ENCODE data around the gene ENTREP1.
"Not testable (repeated sequence)": the region's sequence is repeated elsewhere in the genome, so short reads cannot be mapped to it uniquely, and the experiment has no call there.

Gene ENTREP1

GRCh38 chr9:69324549-69325401, at the start of gene ENTREP1:
ENTREP1 (plus strand) TSS chr9:69325215; CDS start chr9:69325310, 95 bp downstream.
- Mint-ChIP-seq H3K27me3 (peaks cover 64% of the 10 kb centered on the region), H3K4me1 (ENCODE audit: low read depth) (peaks cover 6% of the 10 kb centered on the region), H3K27ac (no peak within 1 kb of the TSS), H3K9me3 (no peaks in the 10 kb centered on the region), H3K36me3 (ENCODE audit: low read depth) (no peaks in the 10 kb centered on the region), H3K4me3 (peak within 1 kb of the TSS; percentile 49)
- DNase-seq: peak; percentile 29

- Mint-ChIP-seq H3K27ac (no peak overlapping the region), H3K27me3 (peaks cover 47% of the 10 kb centered on the region), H3K9me3 (peaks cover 28% of the 10 kb centered on the region), H3K4me1 (ENCODE audit: low read depth) (peaks cover 13% of the 10 kb centered on the region), H3K4me3 (no peak overlapping the region), H3K36me3 (ENCODE audit: low read depth) (no peaks in the 10 kb centered on the region)
- no peak for DNase-seq
Observed at GRCh38 chr9:69276775-69277174, 48.2 kb upstream of the ENTREP1 start.

GRCh38 chr9:69279084-69279731, 45.8 kb upstream of the ENTREP1 start:
- Mint-ChIP-seq H3K9me3 (peaks cover 26% of the 10 kb centered on the region), H3K4me1 (ENCODE audit: low read depth) (peaks cover 13% of the 10 kb centered on the region), H3K36me3 (ENCODE audit: low read depth) (no peaks in the 10 kb centered on the region), H3K4me3 (no peak overlapping the region), H3K27ac (peak overlapping the region; percentile 83), H3K27me3 (peaks cover 52% of the 10 kb centered on the region)
- DNase-seq: no peak

- no peak overlapping the region for H3K4me3 Mint-ChIP-seq
- peaks cover 53% of the 10 kb centered on the region for H3K27me3 Mint-ChIP-seq
- H3K27ac Mint-ChIP-seq: no peak overlapping the region
- no peaks in the 10 kb centered on the region for H3K36me3 Mint-ChIP-seq (ENCODE audit: low read depth)
- peaks cover 24% of the 10 kb centered on the region for H3K9me3 Mint-ChIP-seq
- no peak for DNase-seq
- H3K4me1 Mint-ChIP-seq (ENCODE audit: low read depth): peaks cover 13% of the 10 kb centered on the region
Observed at GRCh38 chr9:69279733-69280132, 45.3 kb upstream of the ENTREP1 start.

GRCh38 chr9:69283003-69283402, 42.0 kb upstream of the ENTREP1 start:
- peaks cover 17% of the 10 kb centered on the region for H3K9me3 Mint-ChIP-seq
- DNase-seq: no peak
- no peak overlapping the region for H3K27ac Mint-ChIP-seq
- H3K36me3 Mint-ChIP-seq (ENCODE audit: low read depth): no peaks in the 10 kb centered on the region
- peaks cover 13% of the 10 kb centered on the region for H3K4me1 Mint-ChIP-seq (ENCODE audit: low read depth)
- no peak overlapping the region for H3K4me3 Mint-ChIP-seq
- H3K27me3 Mint-ChIP-seq: peaks cover 59% of the 10 kb centered on the region

- H3K36me3 Mint-ChIP-seq (ENCODE audit: low read depth): no peaks in the 10 kb centered on the region
- peaks cover 26% of the 10 kb centered on the region for H3K27me3 Mint-ChIP-seq
- no peak for DNase-seq
- H3K9me3 Mint-ChIP-seq: no peaks in the 10 kb centered on the region
- no peak overlapping the region for H3K27ac Mint-ChIP-seq
- H3K4me1 Mint-ChIP-seq (ENCODE audit: low read depth): no peaks in the 10 kb centered on the region
- H3K4me3 Mint-ChIP-seq: no peak overlapping the region
Observed at GRCh38 chr9:69292078-69292477, 32.9 kb upstream of the ENTREP1 start.

- Mint-ChIP-seq H3K36me3 (ENCODE audit: low read depth) (no peaks in the 10 kb centered on the region), H3K27ac (no peak overlapping the region), H3K27me3 (peaks cover 21% of the 10 kb centered on the region), H3K4me3 (no peak overlapping the region), H3K4me1 (ENCODE audit: low read depth) (no peaks in the 10 kb centered on the region), H3K9me3 (no peaks in the 10 kb centered on the region)
- DNase-seq: no peak
Observed at GRCh38 chr9:69293156-69293555, 31.9 kb upstream of the ENTREP1 start.

- Mint-ChIP-seq H3K27me3 (peaks cover 4% of the 10 kb centered on the region), H3K4me3 (no peak overlapping the region), H3K27ac (no peak overlapping the region), H3K36me3 (ENCODE audit: low read depth) (no peaks in the 10 kb centered on the region), H3K4me1 (ENCODE audit: low read depth) (no peaks in the 10 kb centered on the region), H3K9me3 (no peaks in the 10 kb centered on the region)
- no peak for DNase-seq
Observed at GRCh38 chr9:69295872-69296552, 29.0 kb upstream of the ENTREP1 start.

- no peaks in the 10 kb centered on the region for H3K9me3 Mint-ChIP-seq
- peaks cover 4% of the 10 kb centered on the region for H3K27me3 Mint-ChIP-seq
- H3K36me3 Mint-ChIP-seq (ENCODE audit: low read depth): no peaks in the 10 kb centered on the region
- no peak overlapping the region for H3K27ac Mint-ChIP-seq
- no peak for DNase-seq
- H3K4me1 Mint-ChIP-seq (ENCODE audit: low read depth): no peaks in the 10 kb centered on the region
- no peak overlapping the region for H3K4me3 Mint-ChIP-seq
Observed at GRCh38 chr9:69297300-69297980, 27.6 kb upstream of the ENTREP1 start.

- peaks cover 4% of the 10 kb centered on the region for H3K27me3 Mint-ChIP-seq
- no peaks in the 10 kb centered on the region for H3K4me1 Mint-ChIP-seq (ENCODE audit: low read depth)
- no peak overlapping the region for H3K4me3 Mint-ChIP-seq
- no peak for DNase-seq
- no peaks in the 10 kb centered on the region for H3K9me3 Mint-ChIP-seq
- H3K36me3 Mint-ChIP-seq (ENCODE audit: low read depth): no peaks in the 10 kb centered on the region
- no peak overlapping the region for H3K27ac Mint-ChIP-seq
Observed at GRCh38 chr9:69299315-69299714, 25.7 kb upstream of the ENTREP1 start.

- no peak overlapping the region for H3K4me3 Mint-ChIP-seq
- no peaks in the 10 kb centered on the region for H3K4me1 Mint-ChIP-seq (ENCODE audit: low read depth)
- no peak overlapping the region for H3K27ac Mint-ChIP-seq
- no peaks in the 10 kb centered on the region for H3K9me3 Mint-ChIP-seq
- DNase-seq: no peak
- H3K27me3 Mint-ChIP-seq: peaks cover 8% of the 10 kb centered on the region
- H3K36me3 Mint-ChIP-seq (ENCODE audit: low read depth): no peaks in the 10 kb centered on the region
Observed at GRCh38 chr9:69299826-69300225, 25.2 kb upstream of the ENTREP1 start.

- H3K4me3 Mint-ChIP-seq: no peak overlapping the region
- no peaks in the 10 kb centered on the region for H3K4me1 Mint-ChIP-seq (ENCODE audit: low read depth)
- H3K27ac Mint-ChIP-seq: no peak overlapping the region
- H3K36me3 Mint-ChIP-seq (ENCODE audit: low read depth): no peaks in the 10 kb centered on the region
- no peaks in the 10 kb centered on the region for H3K9me3 Mint-ChIP-seq
- peaks cover 10% of the 10 kb centered on the region for H3K27me3 Mint-ChIP-seq
- no peak for DNase-seq
Observed at GRCh38 chr9:69303331-69303730, 21.7 kb upstream of the ENTREP1 start.

GRCh38 chr9:69306895-69307445, 18.0 kb upstream of the ENTREP1 start:
- not testable (repeated sequence) for H3K36me3 Mint-ChIP-seq (ENCODE audit: low read depth); DNase-seq; H3K27ac Mint-ChIP-seq; H3K4me3 Mint-ChIP-seq; H3K9me3 Mint-ChIP-seq; H3K4me1 Mint-ChIP-seq (ENCODE audit: low read depth)
- peaks cover 19% of the 10 kb centered on the region for H3K27me3 Mint-ChIP-seq

Data from activated T-cell treated with anti-CD3 and anti-CD28 coated beads, Interleukin-2, amount 50 U/mL, for 24 hours (primary cell).